ENCODE results near the gene TTBK2. TPM values are rescaled to one million over a fixed set of nuclear protein-coding genes. Genes with fewer than 3 reads are reported as not detected.

The TTBK2 gene
- total RNA-seq, 1 experiment from 2014 or later, result 17.2 TPM

DNA sequence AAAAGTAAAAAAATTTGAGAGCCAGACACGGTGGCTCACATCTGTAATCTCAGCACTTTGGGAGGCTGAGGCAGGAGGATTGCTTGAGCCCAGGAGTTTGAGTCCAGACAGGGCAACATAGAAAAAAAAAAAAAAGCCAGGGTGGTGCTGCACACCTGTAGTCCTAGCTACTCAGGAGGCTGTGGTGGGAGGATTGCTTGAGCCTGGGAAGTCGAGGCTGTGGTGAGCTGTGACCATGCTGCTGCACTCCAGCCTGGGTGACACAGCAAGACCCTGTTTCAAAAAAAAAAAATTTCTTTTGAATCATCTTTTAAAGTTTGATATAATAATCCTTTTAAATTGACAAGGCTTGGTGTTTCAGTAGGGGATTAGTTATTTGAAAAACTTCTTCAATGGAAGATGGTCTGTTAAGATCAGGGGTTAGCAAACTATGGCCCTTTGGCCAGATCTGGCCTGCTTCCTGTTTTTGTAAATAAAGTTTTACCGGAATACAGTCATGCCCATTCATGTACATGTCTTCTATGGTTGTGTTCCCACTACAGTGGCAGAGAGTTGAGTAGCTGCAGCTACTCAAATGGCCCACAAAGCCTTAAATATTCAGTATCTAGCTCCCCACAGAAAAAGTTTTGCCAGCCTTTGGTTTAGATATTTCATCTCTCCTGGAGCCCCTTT, 212.6 kb downstream of the TTBK2 start:
- ChIA-PET POLR2A (no interaction called here), CTCF (interaction anchor here (0.6 kb wide), 1 partner anchor 303 kb away, joined by 3 read pairs; no protein-coding TSS in a partner anchor)
- no TSS peak for BruUV-seq (replicated peaks)
- H3K27ac ChIP-seq (ENCODE audit: low read length), result no peak overlapping the region
- no peaks in the 10 kb centered on the region for H3K9me3 ChIP-seq (ENCODE audit: control insufficient read depth, insufficient read depth, low read depth, low read length)
- in situ Hi-C loops (cut with HindIII; ENCODE audit: low pct_unique_long_range_greater_than_20kb, low sequenced_read_pairs), result no loop called here
- intact Hi-C loops (cut with micrococcal nuclease; ENCODE audit: unreplicated experiment), result no loop called here
- H3K27me3 ChIP-seq (ENCODE audit: control insufficient read depth, insufficient read depth, low read length), result no peaks in the 10 kb centered on the region
- no peaks in the 10 kb centered on the region for H3K4me1 ChIP-seq (ENCODE audit: control insufficient read depth, insufficient read depth, low read length)
- H3K36me3 ChIP-seq (ENCODE audit: control insufficient read depth, insufficient read depth, low read length), result no peaks in the 10 kb centered on the region
- TF ChIP-seq, protein P1, sequence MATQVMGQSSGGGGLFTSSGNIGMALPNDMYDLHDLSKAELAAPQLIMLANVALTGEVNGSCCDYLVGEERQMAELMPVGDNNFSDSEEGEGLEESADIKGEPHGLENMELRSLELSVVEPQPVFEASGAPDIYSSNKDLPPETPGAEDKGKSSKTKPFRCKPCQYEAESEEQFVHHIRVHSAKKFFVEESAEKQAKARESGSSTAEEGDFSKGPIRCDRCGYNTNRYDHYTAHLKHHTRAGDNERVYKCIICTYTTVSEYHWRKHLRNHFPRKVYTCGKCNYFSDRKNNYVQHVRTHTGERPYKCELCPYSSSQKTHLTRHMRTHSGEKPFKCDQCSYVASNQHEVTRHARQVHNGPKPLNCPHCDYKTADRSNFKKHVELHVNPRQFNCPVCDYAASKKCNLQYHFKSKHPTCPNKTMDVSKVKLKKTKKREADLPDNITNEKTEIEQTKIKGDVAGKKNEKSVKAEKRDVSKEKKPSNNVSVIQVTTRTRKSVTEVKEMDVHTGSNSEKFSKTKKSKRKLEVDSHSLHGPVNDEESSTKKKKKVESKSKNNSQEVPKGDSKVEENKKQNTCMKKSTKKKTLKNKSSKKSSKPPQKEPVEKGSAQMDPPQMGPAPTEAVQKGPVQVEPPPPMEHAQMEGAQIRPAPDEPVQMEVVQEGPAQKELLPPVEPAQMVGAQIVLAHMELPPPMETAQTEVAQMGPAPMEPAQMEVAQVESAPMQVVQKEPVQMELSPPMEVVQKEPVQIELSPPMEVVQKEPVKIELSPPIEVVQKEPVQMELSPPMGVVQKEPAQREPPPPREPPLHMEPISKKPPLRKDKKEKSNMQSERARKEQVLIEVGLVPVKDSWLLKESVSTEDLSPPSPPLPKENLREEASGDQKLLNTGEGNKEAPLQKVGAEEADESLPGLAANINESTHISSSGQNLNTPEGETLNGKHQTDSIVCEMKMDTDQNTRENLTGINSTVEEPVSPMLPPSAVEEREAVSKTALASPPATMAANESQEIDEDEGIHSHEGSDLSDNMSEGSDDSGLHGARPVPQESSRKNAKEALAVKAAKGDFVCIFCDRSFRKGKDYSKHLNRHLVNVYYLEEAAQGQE (IDR thresholded peaks at IDR 0.05; ENCODE audit: insufficient read depth in 1 of 2, low read depth in 2 of 2, low read length in 1 of 2), result no peak
- TF ChIP-seq TCF7L2 (IDR thresholded peaks at IDR 0.05; ENCODE audit: low read depth, low read length) (no peak), POLR2AphosphoS5 (IDR thresholded peaks at IDR 0.05; ENCODE audit: low read depth, low read length) (no peak), SIN3A (IDR thresholded peaks at IDR 0.05; ENCODE audit: borderline replicate concordance, insufficient read depth, low read depth, low read length) (no peak)
- TF ChIP-seq, protein P2, sequence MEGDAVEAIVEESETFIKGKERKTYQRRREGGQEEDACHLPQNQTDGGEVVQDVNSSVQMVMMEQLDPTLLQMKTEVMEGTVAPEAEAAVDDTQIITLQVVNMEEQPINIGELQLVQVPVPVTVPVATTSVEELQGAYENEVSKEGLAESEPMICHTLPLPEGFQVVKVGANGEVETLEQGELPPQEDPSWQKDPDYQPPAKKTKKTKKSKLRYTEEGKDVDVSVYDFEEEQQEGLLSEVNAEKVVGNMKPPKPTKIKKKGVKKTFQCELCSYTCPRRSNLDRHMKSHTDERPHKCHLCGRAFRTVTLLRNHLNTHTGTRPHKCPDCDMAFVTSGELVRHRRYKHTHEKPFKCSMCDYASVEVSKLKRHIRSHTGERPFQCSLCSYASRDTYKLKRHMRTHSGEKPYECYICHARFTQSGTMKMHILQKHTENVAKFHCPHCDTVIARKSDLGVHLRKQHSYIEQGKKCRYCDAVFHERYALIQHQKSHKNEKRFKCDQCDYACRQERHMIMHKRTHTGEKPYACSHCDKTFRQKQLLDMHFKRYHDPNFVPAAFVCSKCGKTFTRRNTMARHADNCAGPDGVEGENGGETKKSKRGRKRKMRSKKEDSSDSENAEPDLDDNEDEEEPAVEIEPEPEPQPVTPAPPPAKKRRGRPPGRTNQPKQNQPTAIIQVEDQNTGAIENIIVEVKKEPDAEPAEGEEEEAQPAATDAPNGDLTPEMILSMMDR (IDR thresholded peaks at IDR 0.05), result no peak
- DNase-seq (ENCODE audit: low read depth, low spot score), result no peak
- no peak overlapping the region for H3K4me3 ChIP-seq (ENCODE audit: low read depth in 2 of 2, low read length in 2 of 2)
- no peak for ATAC-seq

- Histone ChIP-seq H3K4me3 (ENCODE audit: low read depth in 2 of 2, low read length in 2 of 2) (no peak overlapping the region), H3K4me1 (ENCODE audit: control insufficient read depth, insufficient read depth, low read length) (no peaks in the 10 kb centered on the region), H3K27me3 (ENCODE audit: control insufficient read depth, insufficient read depth, low read length) (no peaks in the 10 kb centered on the region), H3K36me3 (ENCODE audit: control insufficient read depth, insufficient read depth, low read length) (no peaks in the 10 kb centered on the region), H3K9me3 (ENCODE audit: control insufficient read depth, insufficient read depth, low read depth, low read length) (no peaks in the 10 kb centered on the region), H3K27ac (ENCODE audit: low read length) (no peak overlapping the region)
- intact Hi-C loops (cut with micrococcal nuclease; ENCODE audit: unreplicated experiment) (no loop called here), in situ Hi-C loops (cut with HindIII; ENCODE audit: low pct_unique_long_range_greater_than_20kb, low sequenced_read_pairs) (no loop called here)
- DNase-seq (ENCODE audit: low read depth, low spot score), result peak; percentile 15
- no TSS peak for BruUV-seq (replicated peaks)
- CTCF ChIA-PET, result no interaction called here
- POLR2A ChIA-PET, result no interaction called here
- ATAC-seq, result no peak
- TF ChIP-seq POLR2AphosphoS5 (IDR thresholded peaks at IDR 0.05; ENCODE audit: low read depth, low read length) (no peak), SIN3A (IDR thresholded peaks at IDR 0.05; ENCODE audit: borderline replicate concordance, insufficient read depth, low read depth, low read length) (no peak), TCF7L2 (IDR thresholded peaks at IDR 0.05; ENCODE audit: low read depth, low read length) (no peak)
- TF ChIP-seq, protein P2 (IDR thresholded peaks at IDR 0.05), result no peak
- TF ChIP-seq, protein P1 (IDR thresholded peaks at IDR 0.05; ENCODE audit: insufficient read depth in 1 of 2, low read depth in 2 of 2, low read length in 1 of 2), result no peak
Observed at GRCh38 chr15:42707068-42707467, 213.5 kb downstream of the TTBK2 start.

Data from Panc1 (cell line).